ENCODE results near the gene ITGAV.
"Not testable (repeated sequence)": the region's sequence is repeated elsewhere in the genome, so short reads cannot be mapped to it uniquely, and the experiment has no call there.

Gene ITGAV

DNA sequence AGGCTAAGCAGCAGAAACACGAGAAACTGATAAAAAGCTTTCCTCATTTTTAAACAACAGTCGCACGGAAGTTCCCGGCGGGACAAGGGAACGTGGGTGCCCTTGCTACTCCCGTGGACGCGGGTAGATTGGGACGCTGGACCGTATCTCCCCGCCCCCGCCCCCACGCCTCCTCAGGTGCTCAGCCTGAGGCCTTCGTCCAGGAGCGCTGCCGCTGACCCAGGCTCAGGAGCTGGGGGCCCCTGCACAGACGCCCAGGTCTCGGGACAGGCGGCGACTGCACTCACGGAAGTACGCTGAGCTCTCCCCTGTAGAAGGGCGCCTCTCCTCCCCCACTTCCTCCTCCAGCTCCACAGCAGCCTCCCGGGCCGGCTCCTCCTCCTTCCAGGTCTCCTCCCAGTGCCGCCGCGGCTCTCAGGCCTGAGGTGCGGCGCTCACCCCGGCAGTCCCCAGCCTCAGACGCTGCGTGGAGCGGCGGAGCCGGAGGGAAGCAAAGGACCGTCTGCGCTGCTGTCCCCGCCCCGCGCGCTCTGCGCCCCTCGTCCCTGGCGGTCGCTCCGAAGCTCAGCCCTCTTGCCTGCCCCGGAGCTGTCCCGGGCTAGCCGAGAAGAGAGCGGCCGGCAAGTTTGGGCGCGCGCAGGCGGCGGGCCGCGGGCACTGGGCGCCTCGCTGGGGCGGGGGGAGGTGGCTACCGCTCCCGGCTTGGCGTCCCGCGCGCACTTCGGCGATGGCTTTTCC, at the start of gene ITGAV:
TSS of gene ITGAV (plus strand) at position 445 of the 738 bp plus-strand sequence. CDS start at position 728, 283 bp downstream.
- in situ Hi-C loops (cut with MboI; ENCODE audit: low sequenced_read_pairs) = no loop called here

DNA sequence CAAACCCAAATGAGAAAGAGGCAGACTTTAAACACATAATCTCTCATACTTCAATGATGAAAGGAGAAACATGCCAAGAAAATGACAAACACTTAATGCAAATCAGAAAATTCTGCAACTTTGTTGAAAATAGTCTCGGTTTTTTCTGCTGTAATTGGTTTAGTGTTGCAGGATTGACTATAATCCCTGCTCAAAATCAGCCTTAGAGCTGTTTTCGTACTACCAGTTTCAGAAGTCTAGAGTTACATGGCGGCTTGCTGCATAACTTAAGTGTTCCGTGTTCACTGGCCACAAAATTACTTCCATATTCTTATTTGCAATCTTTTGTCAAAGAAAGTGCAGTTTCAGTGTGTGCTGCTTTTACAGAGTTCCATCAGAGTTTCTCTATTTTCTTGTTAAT, 48.9 kb upstream of the ITGAV start:
- in situ Hi-C loops (cut with MboI; ENCODE audit: low sequenced_read_pairs) = no loop called here

DNA sequence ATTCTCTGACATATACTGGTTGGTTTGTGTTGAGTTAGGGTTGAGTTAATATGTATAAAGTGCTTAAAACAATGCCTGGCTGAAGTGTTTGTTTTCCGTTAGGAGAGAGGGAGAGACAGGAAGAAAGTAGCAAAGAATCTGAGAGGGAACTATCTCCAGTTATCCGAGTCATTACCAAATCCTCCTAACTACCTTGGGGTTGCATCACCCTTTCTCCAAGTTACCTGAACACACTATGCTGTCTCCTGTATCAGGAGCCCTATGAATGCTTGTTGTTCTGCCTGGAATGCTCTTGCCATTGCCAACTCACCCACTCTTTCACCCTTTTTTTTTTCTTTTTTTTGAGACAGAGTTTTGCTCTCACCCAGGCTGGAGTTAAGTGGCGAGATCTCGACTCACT, 47.9 kb upstream of the ITGAV start:
- in situ Hi-C loops (cut with MboI; ENCODE audit: low sequenced_read_pairs) = no loop called here

DNA sequence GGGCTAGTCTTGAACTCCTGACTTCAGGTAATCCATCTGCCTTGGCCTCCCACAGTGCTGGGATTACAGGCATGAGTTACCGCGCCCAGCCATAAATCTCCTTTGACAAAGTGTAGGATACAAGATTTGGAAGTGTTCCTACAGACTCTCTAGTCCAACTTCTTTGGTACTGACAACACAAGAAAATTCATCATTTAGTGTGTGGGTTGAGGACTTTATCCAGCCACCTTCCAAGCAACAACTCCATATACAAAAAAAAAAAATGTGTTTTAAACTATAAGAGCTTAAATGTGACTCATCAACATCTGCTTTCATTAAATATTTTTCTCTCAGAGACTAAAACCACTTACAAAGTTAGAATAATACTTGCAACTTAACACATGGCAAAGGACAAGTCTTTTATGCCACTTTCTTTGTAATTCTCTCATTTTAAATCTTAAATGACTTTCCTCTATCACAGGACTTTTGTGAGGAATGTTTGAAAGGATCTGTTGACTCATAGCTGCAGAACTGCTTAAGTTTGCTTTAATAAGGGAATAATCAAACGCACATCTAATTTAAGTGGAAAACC, 46.2 kb upstream of the ITGAV start:
- in situ Hi-C loops (cut with MboI; ENCODE audit: low sequenced_read_pairs) = no loop called here

DNA sequence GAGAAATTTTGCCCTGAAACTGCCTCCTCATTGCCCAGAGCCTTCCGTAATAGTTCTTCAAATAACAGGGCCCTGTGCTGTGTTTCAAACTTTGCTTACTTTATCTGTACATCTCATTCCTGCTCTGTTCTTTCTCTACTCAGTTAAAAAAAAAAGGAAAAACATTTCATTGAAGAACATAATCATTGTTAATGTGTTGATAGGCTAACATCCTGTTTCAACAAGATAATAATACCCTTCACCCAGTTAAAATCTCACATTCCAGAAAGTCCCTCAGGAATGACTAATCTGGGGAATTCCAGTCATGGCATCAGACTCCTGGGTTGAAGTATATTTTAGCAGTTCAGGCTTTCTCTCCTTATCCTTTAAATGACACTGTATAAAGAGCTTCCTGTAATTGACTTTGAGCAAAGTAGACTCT, 45.6 kb upstream of the ITGAV start:
- in situ Hi-C loops (cut with MboI; ENCODE audit: low sequenced_read_pairs) = no loop called here

DNA sequence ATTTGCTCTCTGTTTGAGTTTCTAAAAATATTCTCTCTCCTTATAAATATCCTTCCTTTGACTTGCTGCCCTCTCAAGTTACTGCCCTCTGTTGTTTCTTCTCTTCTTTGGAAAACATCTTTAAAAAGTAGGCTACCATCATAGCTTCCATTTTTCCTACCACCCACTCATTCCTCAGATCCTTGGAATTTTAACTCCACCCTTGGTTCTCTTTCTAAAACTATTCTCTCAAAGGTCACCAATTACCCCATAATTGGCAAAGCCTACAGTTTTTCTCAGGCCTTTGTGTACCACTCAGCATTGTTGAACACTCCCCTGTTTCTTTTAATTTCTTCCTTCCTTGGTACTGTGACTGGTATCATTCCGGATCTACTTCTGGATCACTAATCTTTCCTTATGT, 43.0 kb upstream of the ITGAV start:
- in situ Hi-C loops (cut with MboI; ENCODE audit: low sequenced_read_pairs) = no loop called here

DNA sequence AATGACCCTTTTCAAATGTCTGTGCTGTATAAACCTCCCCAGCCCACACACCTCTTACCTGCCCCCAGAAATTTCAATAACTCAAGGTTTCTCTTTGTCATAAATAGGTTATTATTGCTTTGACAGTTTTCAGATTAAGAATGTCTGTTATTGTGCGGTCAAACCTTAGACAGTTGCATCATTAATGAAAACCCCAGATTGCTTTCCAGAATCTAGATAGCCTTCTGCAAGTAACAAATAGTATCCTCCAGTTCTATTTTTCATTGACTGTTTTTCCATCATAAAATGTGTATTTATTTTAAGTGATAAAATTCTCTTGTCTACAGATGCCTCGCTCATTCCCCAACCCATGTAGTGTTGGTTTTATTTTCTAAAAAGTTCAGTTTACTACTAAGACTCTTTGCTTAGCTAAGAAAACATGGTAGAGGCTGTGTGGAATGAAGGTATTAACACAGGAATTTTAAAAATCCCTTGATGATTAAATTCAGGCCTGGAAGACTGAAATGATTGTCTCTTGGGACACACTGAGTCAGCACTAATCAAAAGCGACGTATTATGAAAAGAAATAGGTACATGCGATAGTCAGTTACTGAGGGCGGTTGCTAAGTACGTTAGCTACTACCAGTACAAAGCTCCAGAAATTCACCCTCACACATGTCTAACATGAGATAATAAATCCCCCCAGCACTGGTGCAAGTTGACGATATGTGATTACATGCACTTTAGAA, 38.4 kb upstream of the ITGAV start:
- in situ Hi-C loops (cut with MboI; ENCODE audit: low sequenced_read_pairs) = no loop called here

DNA sequence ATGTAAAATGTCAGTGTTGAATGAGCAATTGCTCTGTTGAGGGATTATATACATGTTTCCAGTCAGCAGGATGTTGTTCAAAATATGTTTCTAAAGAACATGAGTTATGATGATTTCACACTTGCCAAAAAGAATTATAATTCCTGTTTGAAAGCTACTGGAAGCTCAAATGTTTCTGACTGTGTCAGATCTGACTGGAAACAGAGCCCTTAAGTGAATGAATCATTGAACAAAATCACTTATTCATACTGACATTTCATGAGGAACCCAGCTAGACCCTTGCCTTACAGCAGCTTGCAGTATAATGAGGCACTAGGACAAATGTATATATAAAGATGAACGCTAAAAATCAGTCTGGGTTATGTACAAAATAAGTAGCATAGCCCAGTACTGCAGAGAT, 35.4 kb upstream of the ITGAV start:
- in situ Hi-C loops (cut with MboI; ENCODE audit: low sequenced_read_pairs) = no loop called here

DNA sequence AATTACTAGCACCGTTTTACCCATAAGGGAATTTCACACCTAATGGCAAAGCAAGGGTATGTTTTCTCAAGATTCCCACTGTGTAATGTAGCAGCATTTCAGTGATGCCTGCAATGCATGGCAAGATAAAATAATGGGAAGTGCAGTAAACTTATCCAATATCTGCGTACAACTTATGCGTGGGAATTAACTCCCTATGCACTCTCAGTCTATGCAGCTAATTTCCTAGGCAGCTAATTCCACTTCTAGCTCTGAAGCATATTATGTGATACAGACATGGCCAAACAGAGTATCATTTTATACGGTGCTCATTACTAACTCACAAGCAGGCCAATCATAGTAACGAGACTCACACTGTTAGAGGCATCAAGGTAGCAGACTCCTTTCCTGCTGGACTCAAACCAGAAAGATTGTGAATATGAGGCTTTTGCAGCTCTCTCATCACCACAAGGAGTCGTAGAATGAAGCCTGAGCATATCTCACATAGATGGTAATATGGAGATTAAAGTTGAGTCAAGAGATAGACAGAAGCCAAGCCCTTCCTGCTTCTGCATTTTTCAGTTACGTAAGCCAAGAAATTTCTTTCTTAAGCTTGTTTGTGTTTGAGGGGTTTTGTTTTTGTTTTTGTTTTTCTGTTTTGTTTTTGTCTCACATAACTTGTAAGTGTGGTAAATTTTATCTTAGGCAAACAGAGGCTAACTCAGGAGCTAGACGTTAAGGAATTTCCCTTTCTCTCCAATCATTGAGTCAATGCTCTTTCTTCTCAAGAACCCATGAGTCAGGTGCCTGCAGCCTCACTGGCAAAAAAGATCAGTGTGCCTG, 34.8 kb upstream of the ITGAV start:
- in situ Hi-C loops (cut with MboI; ENCODE audit: low sequenced_read_pairs) = no loop called here

DNA sequence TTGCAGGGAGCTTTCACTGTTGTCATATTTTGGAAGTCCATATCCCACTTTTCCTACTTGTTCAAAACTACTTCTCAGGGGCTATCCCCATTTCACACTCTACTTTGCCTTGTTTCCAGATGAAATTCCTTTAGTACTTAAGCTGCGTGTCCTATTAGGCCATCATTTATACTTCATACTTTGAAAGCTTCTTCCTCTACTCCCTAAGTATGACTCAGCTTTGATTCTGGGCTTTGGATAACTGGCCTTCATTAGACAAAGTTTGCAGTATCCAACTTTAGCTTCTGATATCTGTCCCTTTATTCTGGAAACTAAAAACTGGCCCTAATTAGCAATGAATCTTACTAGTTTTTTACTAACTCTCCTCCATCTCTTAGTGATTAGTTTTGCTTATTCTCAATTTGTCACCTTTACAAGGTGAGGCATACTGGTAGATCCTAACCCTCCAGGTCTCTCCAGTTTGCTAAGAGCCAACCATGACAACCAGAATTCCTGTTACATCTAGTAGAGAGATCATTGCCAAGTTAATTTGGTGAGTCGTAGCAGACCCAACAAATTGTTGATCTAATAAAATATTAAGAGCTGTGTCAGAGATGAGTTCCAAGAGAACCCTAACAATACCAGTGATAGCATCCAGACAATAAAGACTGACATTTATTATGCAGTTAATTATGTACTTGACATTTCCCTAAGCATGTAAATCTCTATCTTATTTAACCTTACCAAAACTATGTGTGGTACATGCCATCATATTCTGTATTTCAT, 31.2 kb upstream of the ITGAV start:
- in situ Hi-C loops (cut with MboI; ENCODE audit: low sequenced_read_pairs) = no loop called here

DNA sequence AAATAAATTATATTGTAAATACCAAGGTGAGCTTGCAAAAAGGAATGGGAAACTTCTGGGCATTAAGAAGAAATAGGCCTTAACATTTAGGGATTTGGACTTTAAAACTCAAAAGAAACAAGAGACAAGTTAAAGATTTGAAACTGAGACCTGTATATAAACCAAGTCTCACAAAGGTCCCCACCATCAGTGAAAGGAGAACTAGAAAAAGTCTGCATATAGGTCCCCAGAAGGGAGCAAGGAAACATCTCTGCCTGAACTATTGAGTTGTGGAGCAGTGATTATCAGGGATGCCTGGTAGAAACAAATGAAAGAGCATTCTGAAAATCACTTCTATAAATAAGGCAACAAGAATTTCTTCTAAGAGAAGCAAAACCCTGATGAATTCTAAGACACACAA, 30.5 kb upstream of the ITGAV start:
- in situ Hi-C loops (cut with MboI; ENCODE audit: low sequenced_read_pairs) = no loop called here

DNA sequence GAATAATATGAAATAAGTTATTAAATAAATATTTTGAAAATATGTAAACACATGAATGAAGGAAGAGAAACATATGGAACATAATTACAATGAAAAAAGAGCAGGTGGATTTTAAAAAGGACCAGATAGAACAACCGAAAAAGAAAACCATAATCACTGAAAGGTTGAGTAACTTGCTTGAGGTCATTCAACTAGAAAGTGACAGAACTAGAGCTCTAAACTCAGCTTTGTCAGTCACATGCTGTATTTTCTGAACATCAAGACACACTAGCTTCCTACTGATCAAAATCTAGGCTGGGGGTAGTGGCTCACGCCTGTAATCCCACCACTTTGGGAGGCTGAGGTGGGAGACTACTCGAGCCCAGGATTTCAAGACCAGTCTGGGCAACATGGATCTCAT, 30.0 kb upstream of the ITGAV start:
- in situ Hi-C loops (cut with MboI; ENCODE audit: low sequenced_read_pairs) = no loop called here

DNA sequence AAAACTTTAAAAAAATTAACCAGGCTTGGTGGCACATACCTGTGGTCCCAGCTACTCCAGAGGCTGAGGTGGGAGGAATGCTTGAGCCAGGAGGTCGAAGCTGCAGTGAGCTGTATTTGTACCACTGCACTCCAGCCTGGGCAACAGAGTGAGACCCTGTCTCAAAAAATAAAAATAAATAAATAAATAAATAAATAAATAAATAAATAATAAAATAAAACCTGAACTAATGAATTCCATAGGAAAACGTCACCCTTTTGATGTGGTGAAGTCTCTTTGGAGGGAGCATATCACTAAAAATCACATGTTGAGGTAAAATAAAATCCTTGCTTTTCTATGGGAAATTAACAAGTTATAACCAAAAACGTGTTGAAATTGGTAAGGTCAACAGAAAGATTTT, 29.6 kb upstream of the ITGAV start:
- in situ Hi-C loops (cut with MboI; ENCODE audit: low sequenced_read_pairs) = no loop called here

DNA sequence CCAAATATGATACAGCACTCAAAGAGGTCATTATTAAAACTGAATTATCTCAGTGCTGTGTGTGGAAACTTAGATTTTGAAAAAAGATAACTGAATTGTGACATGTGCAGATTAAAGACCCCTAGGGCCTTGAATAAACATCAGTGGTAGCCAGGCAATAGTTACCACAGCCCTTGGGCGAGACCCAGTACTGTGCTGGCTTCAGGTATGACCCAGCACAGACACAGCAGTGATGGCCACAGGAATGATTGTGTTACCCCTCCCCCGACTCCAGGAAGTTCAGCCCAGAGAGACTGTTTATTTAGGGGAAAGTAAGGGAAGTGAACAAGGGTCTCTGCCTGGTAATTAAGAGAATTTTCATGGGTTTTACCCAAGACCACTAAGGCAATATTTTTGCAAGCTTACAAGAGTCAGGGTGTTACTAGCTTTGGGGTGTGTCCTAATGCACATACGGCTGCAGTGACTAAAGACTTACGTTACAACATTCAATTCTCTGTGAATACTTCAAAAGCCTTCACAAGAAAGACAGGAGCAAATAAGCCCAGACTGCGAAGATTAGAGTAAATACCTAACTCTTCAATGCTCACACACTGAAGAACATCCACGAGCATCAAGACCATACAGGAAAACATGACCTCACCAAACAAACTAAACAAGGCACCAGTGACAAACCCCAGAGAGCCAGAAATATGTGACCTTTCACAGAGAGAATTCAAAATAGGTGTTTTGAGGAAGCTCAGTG, 28.2 kb upstream of the ITGAV start:
- in situ Hi-C loops (cut with MboI; ENCODE audit: low sequenced_read_pairs) = no loop called here

DNA sequence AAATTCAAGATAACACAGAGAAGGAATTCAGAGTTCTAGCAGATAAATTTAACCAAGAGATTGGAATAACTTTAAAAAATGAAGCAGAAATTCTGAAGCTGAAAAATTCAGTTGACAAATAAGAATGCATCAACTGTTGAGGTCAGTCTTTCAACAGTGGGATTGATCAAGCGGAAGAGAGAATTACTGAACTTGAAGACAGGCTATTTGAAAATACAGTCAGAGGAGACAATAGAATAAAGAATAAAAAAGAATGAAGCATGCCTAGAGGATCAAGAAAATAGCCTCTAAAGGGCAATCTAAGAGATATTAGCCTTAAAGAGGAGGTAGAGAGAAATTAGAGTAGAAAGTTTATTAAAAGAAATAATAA, 27.7 kb upstream of the ITGAV start:
- in situ Hi-C loops (cut with MboI; ENCODE audit: low sequenced_read_pairs) = no loop called here

DNA sequence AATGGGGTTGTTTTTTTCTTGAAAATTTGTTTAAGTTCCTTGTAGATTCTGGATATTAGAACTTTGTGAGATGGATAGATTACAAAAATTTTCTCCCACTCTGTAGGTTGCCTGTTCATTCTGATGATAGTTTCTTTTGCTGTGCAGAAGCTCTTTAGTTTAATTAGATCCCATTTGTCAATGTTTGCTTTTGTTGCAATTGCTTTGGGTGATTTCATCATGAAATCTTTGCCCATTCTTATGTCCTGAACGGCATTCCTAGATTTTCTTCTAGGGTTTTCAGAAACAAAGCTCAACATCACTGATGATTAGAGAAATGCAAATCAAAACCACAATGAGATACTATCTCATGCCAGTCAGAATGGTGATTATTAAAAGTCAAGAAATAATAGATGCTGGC, 21.3 kb upstream of the ITGAV start:
- in situ Hi-C loops (cut with MboI; ENCODE audit: low sequenced_read_pairs) = not testable (repeated sequence)

DNA sequence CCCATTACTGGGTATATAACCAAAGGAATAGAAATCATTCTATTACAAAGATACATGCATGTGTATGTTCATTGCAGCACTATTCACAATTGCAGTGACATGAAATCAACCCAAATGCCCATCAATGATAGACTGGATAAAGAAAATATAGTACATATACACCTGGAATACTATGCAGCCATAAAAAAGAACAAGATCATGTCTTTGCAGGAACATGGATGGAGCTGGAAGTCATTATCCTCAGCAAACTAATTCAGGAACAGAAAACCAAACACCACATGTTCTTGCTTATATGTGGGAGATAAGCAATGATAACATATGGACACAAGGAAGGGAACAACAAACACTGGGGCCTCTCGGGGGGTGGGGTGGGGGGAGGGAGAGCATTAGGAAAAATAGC, 20.7 kb upstream of the ITGAV start:
- in situ Hi-C loops (cut with MboI; ENCODE audit: low sequenced_read_pairs) = not testable (repeated sequence)

DNA sequence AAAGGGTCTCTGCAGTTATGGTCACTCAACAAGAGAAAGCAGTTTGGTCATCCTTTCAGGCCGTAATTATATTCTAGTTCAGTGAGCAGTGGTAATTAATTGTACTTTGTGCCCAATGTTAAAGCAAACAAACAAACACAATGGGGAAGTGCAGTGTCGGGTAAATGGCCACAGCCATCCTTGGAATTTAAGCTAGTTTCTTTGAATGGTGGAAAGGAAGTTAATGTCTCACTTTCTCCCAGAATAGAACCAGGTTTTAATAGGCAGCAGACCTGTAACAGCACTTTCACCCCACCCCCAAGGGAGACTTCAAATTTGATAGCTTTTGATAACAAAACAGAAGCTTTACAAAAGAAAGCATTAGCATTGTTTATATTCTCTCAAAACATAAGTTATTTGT, 20.0 kb upstream of the ITGAV start:
- in situ Hi-C loops (cut with MboI; ENCODE audit: low sequenced_read_pairs) = no loop called here

DNA sequence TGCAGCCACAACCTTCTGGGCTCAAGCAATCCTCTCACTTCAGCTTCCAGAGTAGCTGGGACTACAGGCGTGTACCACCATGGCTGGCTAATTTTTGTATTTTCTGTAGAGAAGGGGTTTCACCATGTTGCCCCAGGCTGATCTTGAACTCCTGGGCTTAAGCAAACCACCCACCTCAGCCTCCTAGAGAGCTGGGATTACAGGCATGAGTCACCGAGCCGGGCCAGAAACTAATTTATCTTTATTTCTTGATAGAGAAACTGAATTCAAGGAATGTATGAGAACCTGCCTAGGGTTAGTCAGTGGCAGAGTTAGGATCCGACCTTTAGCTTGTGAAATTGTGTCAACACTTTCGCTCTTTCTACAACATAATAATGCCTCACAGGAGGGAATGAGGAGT, 19.3 kb upstream of the ITGAV start:
- in situ Hi-C loops (cut with MboI; ENCODE audit: low sequenced_read_pairs) = no loop called here

DNA sequence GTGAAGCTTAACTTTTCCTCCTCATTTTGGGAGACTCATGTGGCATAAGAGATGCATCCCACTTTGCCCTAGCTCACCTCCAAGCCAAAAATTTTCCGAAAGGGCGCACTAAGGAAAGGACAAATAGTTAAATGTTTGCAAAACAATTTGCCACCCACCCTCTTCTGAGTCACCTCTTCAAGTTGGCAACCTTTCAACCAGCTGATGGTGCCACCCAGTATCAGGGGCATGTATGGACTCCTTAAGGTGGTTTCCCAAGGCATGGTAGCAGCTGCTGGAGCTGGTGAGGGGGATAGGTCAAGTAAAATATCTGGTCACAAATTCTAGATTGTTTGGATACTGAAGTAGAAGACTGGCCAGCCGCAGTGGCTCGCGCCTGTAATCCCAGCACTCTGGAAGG, 17.2 kb upstream of the ITGAV start:
- in situ Hi-C loops (cut with MboI; ENCODE audit: low sequenced_read_pairs) = no loop called here

Data from hTERT RPE-1 (cell line).